Erythroblast (primary cell): ENCODE data around the gene PKP4.

ENCODE experiments used
- GATA1 ChIP-seq: IDR thresholded peaks from 2 replicates; pipeline ENCODE4 v1.6.1; 2011; ENCODE audit warnings: low read depth, mild to moderate bottlenecking, control low read depth, low read length, moderate library complexity
- POLR2A ChIP-seq: IDR thresholded peaks from 2 replicates; pipeline ENCODE4 v1.6.1; 2011; ENCODE audit warnings: mild to moderate bottlenecking, low read length

GRCh38 chr2:158507141-158507540, 50.4 kb downstream of the PKP4 start:
- TF ChIP-seq POLR2A = no peak
- TF ChIP-seq GATA1 = no peak
